HUES48 (cell line): ENCODE measurements around the gene RFESD.
"Not testable (repeated sequence)": the region's sequence is repeated elsewhere in the genome, so short reads cannot be mapped to it uniquely, and the experiment has no call there.

Experiments
- H3K27ac ChIP-seq: one replicate; pipeline ENCODE4 v1.7.0; 2013; ENCODE audit warnings: low read depth, low read length, inconsistent platforms
- H3K27me3 ChIP-seq: 2 replicates; pipeline ENCODE4 v1.6.1; 2013; ENCODE audit warnings: mild to moderate bottlenecking, low read length; ENCODE audit not compliant: control insufficient read depth, insufficient read depth
- H3K36me3 ChIP-seq: 2 replicates; pipeline ENCODE4 v1.6.1; 2013; ENCODE audit warnings: low read length; ENCODE audit not compliant: control insufficient read depth, insufficient read depth
- H3K4me1 ChIP-seq: 2 replicates; pipeline ENCODE4 v1.6.1; 2013; ENCODE audit warnings: mild to moderate bottlenecking, low read length; ENCODE audit not compliant: control insufficient read depth, insufficient read depth
- H3K4me3 ChIP-seq: 2 replicates; pipeline ENCODE4 v1.5.1; 2013; ENCODE audit warnings: mild to moderate bottlenecking, low read depth, low read length
- H3K9ac ChIP-seq: 2 replicates; pipeline ENCODE4 v1.6.1; 2013; ENCODE audit warnings: mild to moderate bottlenecking, low read depth, low read length, moderate library complexity
- H3K9me3 ChIP-seq: 2 replicates; pipeline ENCODE4 v1.6.1; 2013; ENCODE audit warnings: low read length; ENCODE audit not compliant: control insufficient read depth, insufficient read depth

RFESD gene

DNA sequence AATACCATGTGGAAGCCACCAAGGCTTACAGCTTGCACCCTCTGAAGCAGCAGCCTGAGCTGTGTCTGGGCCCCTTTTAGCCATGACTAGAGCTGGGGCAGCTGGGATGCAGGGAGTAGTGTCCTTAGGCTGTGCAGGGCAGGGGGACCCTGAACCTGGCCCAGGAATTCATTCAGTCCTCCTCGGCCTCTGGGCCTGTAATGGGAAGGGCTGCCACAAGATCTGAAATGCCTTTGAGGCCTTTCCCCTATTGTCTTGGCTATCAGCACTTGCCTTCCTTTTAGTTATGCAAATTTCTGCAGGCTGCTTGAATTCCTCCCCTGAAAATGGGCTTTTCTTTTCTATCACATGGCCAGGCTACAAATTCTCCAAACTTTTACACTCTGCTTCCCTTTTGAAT, 17.6 kb upstream of the RFESD start:
- Histone ChIP-seq H3K27me3 (no peaks in the 10 kb centered on the region), H3K27ac (no peak overlapping the region), H3K9me3 (peaks cover 25% of the 10 kb centered on the region), H3K36me3 (no peaks in the 10 kb centered on the region), H3K9ac (no peak overlapping the region), H3K4me3 (no peak overlapping the region), H3K4me1 (no peaks in the 10 kb centered on the region)

- Histone ChIP-seq H3K4me3 (no peak overlapping the region), H3K4me1 (no peaks in the 10 kb centered on the region), H3K27ac (no peak overlapping the region), H3K9me3 (peaks cover 25% of the 10 kb centered on the region), H3K36me3 (no peaks in the 10 kb centered on the region), H3K9ac (no peak overlapping the region), H3K27me3 (no peaks in the 10 kb centered on the region)
Observed at GRCh38 chr5:95630394-95630917, 16.1 kb upstream of the RFESD start.

DNA sequence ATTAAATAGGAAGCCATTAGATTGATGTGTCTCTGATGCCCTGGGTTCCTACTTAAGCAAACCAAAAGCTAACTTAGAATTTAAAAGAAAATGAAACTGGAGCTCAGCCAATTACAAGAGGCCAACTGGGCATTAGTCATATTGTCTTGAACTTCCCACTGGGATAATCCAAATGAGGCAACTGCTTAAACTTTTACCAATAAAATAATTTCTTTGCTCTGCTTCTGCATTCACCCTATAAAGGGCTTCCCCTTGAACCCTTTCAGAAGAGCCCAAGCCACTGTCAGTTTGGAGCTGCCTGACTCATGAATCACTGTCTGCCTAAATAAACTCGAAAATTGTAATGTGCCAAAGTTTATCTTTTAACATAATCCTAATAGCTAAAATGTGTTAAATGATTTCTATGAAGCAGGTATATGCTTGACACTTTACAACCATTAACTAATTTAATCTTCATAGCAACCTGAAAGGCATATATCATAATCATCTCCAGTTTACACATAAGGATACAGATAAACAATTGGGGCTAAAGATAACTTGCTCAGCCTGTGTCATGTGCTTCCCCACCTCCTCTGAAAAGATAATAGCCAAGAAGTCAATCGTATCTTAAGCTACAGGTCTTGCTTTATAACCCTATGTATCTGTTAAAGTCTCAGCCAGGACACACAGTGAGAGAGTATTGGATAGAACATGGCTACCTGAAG, 15.2 kb upstream of the RFESD start:
- Histone ChIP-seq H3K9ac (no peak overlapping the region), H3K27ac (no peak overlapping the region)

GRCh38 chr5:95631991-95632675, 14.4 kb upstream of the RFESD start:
- Histone ChIP-seq H3K4me1 (no peaks in the 10 kb centered on the region), H3K27me3 (no peaks in the 10 kb centered on the region), H3K36me3 (no peaks in the 10 kb centered on the region), H3K9ac (no peak overlapping the region), H3K9me3 (peaks cover 21% of the 10 kb centered on the region), H3K27ac (no peak overlapping the region), H3K4me3 (no peak overlapping the region)

More for the DNA sequence above, 15.2 kb upstream of the RFESD start:
- no peaks in the 10 kb centered on the region for H3K36me3 ChIP-seq
- H3K9me3 ChIP-seq, result peaks cover 22% of the 10 kb centered on the region
- no peak overlapping the region for H3K4me3 ChIP-seq
- H3K27me3 ChIP-seq, result no peaks in the 10 kb centered on the region
- H3K4me1 ChIP-seq, result no peaks in the 10 kb centered on the region

- not testable (repeated sequence) for H3K4me1 ChIP-seq, H3K27ac ChIP-seq, H3K4me3 ChIP-seq, H3K9ac ChIP-seq, H3K27me3 ChIP-seq, H3K36me3 ChIP-seq
- peaks cover 16% of the 10 kb centered on the region for H3K9me3 ChIP-seq
Observed at GRCh38 chr5:95632942-95633341, 13.6 kb upstream of the RFESD start.

DNA sequence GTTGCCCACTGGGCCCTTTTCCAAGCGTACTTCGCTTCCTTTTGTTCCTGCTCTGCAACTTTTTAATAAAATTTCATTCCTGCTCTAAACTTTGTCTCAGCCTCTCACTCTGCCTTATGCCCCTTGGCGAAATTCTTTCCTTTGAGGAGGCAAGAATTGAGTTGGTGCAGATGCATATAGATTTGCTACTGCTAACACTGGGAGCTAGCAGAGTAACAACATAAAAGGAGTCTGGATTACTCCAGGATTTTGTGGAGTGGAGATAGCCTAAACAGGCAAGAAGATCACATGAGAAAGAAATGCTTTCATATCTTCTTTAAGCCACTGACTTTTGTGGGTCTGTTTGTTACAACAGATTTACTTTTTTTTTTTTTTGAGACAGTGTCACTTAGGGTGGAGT, 12.9 kb upstream of the RFESD start:
- H3K9me3 ChIP-seq, result peaks cover 9% of the 10 kb centered on the region
- no peak overlapping the region for H3K27ac ChIP-seq
- H3K36me3 ChIP-seq, result no peaks in the 10 kb centered on the region
- no peaks in the 10 kb centered on the region for H3K4me1 ChIP-seq
- H3K9ac ChIP-seq, result no peak overlapping the region
- no peaks in the 10 kb centered on the region for H3K27me3 ChIP-seq
- no peak overlapping the region for H3K4me3 ChIP-seq

GRCh38 chr5:95634081-95634480, 12.5 kb upstream of the RFESD start:
- Histone ChIP-seq H3K27me3 (no peaks in the 10 kb centered on the region), H3K4me3 (no peak overlapping the region), H3K36me3 (no peaks in the 10 kb centered on the region), H3K27ac (no peak overlapping the region), H3K4me1 (no peaks in the 10 kb centered on the region), H3K9me3 (peaks cover 4% of the 10 kb centered on the region), H3K9ac (no peak overlapping the region)

DNA sequence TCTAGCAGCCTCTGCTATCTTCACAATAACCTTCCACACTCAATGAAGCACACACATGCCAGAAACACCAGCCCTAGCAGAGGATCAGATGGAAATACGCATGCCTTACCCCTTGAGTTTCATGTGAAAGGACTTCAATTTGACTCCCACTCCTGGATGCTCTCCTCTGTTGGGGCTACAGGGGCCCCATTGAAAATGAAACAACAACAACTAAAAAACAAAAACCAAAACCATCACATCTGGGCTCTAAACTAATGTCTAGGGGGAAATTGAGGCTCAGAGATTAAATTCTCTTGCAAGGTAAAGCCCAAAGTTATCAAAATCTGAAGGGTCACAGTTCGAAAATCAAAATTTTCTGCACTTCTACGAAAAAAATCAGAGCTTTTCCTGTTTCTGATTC, 7.9 kb upstream of the RFESD start:
- Histone ChIP-seq H3K36me3 (no peaks in the 10 kb centered on the region), H3K9me3 (no peaks in the 10 kb centered on the region), H3K4me1 (no peaks in the 10 kb centered on the region), H3K27me3 (no peaks in the 10 kb centered on the region), H3K9ac (no peak overlapping the region), H3K4me3 (no peak overlapping the region), H3K27ac (no peak overlapping the region)

DNA sequence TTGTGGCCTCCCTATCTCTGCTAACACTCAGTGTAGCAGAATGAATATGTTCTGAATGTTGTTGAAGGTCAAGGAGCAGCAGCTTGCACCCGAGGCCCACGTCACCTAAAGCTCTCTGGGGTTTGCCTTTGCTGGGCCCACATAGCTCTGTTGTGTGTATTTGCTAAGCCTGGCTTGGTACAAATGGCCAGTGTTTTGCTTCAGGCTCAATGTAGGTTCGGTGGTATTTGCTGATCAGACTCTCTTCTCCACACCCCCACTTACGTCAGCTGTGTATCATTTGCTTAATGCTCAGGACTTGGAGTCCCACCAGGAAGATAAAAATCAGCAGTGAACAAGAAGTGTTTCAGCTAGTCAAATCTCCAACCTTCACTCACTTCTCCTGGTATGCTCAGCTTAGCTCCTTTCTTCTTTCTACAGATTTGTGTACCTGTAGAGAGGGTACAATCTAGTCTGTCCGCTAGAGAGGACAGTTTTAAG, 4.8 kb upstream of the RFESD start:
- H3K27me3 ChIP-seq, result no peaks in the 10 kb centered on the region
- H3K9ac ChIP-seq, result no peak overlapping the region
- no peak overlapping the region for H3K27ac ChIP-seq
- no peaks in the 10 kb centered on the region for H3K36me3 ChIP-seq
- H3K9me3 ChIP-seq, result no peaks in the 10 kb centered on the region
- no peaks in the 10 kb centered on the region for H3K4me1 ChIP-seq
- H3K4me3 ChIP-seq, result no peak overlapping the region

DNA sequence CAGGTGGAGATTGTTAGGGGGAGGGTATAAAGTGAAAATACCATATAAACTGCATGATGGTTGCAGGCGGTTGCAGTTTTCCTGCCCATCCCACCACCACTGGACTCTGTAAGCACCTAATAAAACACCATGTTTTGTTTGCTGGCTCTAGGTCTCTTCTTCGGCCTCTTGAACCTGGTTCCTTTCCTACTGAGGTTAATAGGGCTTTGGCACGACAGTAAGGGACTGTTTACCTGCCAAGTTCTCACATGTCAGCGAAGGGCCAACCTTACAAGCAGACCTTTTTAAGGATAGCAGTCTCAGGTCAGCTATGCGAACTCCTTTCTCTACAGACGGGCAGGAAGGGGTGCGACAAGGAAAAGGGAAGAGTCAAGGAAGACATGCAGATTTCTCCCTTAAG, 3.4 kb upstream of the RFESD start:
- Histone ChIP-seq H3K27ac (no peak overlapping the region), H3K4me1 (peaks cover 3% of the 10 kb centered on the region; the same call in 1 of the 2 replicates), H3K36me3 (no peaks in the 10 kb centered on the region), H3K9ac (no peak overlapping the region), H3K9me3 (no peaks in the 10 kb centered on the region), H3K4me3 (no peak overlapping the region), H3K27me3 (no peaks in the 10 kb centered on the region)

GRCh38 chr5:95644351-95645042, 2.1 kb upstream of the RFESD start:
- no peak overlapping the region for H3K9ac ChIP-seq
- no peak overlapping the region for H3K27ac ChIP-seq
- H3K4me1 ChIP-seq, result peaks cover 3% of the 10 kb centered on the region; the same call in 1 of the 2 replicates
- H3K27me3 ChIP-seq, result no peaks in the 10 kb centered on the region
- no peak overlapping the region for H3K4me3 ChIP-seq
- H3K9me3 ChIP-seq, result no peaks in the 10 kb centered on the region
- H3K36me3 ChIP-seq, result no peaks in the 10 kb centered on the region
